HFF-Myc (cell line): Measurements from ENCODE around the gene CIC.

Source experiments
- DNase-seq: peaks from one replicate; pipeline ENCODE4 v3.0.0-alpha.2; 2011; ENCODE audit warnings: low read depth; ENCODE audit errors: extremely low read depth
- H3K4me3 ChIP-seq: replicated peaks from 2 replicates; pipeline ENCODE4 v1.5.1; 2011; ENCODE audit warnings: low read depth, mild to moderate bottlenecking, control low read depth, low read length
- TF ChIP-seq, protein P1 (sequence below): IDR thresholded peaks from 2 replicates; pipeline ENCODE4 v1.5.1; 2012; ENCODE audit warnings: mild to moderate bottlenecking, low read depth, low read length, control low read depth; ENCODE audit errors: missing control alignments

CIC gene

DNA sequence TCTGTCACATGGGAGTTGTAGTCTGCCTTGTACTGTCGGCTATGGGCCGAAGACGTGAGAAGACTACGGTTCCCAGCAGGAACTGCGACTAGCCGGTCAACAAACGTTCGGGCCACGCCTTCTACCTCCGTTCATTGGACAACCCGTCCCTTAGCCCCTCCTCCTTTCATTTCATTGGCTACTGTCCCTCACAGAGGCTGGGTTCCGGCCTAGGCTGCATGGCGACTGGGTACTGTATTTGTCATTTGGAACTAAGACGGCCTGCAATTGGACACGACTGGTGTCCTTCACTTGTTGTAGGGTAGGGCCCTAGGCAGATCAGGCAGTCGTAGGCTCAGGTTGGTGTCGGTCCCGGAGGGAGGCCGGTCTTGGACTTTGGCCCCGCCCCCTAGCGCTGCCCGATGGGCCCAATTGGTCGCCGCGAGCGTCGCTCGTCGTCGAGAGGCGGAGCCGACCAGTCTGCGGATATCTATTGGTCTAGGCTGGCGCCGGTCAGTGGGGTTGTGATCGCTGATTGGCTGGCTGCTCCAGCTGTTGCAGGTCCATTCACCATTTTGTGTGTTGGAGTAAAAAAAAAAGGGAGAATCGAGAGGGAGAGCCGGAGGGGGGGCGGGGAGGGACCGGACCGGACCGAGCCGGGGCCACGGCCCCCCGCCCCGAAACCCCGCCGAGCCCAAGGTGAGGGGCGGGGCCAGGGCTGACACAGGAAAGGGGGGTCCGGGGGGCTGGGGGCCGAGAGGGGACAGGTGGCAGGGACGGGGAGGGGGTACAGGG lies at the start of gene CIC:
TSS of gene CIC (plus strand) at position 549 of the 774 bp plus-strand sequence. CDS start 2,532 bp downstream, outside the sequence.
- peak; percentile 100 for DNase-seq
- H3K4me3 ChIP-seq = peak within 1 kb of the TSS; percentile 69
- TF ChIP-seq, protein P1, sequence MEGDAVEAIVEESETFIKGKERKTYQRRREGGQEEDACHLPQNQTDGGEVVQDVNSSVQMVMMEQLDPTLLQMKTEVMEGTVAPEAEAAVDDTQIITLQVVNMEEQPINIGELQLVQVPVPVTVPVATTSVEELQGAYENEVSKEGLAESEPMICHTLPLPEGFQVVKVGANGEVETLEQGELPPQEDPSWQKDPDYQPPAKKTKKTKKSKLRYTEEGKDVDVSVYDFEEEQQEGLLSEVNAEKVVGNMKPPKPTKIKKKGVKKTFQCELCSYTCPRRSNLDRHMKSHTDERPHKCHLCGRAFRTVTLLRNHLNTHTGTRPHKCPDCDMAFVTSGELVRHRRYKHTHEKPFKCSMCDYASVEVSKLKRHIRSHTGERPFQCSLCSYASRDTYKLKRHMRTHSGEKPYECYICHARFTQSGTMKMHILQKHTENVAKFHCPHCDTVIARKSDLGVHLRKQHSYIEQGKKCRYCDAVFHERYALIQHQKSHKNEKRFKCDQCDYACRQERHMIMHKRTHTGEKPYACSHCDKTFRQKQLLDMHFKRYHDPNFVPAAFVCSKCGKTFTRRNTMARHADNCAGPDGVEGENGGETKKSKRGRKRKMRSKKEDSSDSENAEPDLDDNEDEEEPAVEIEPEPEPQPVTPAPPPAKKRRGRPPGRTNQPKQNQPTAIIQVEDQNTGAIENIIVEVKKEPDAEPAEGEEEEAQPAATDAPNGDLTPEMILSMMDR = no peak

DNA sequence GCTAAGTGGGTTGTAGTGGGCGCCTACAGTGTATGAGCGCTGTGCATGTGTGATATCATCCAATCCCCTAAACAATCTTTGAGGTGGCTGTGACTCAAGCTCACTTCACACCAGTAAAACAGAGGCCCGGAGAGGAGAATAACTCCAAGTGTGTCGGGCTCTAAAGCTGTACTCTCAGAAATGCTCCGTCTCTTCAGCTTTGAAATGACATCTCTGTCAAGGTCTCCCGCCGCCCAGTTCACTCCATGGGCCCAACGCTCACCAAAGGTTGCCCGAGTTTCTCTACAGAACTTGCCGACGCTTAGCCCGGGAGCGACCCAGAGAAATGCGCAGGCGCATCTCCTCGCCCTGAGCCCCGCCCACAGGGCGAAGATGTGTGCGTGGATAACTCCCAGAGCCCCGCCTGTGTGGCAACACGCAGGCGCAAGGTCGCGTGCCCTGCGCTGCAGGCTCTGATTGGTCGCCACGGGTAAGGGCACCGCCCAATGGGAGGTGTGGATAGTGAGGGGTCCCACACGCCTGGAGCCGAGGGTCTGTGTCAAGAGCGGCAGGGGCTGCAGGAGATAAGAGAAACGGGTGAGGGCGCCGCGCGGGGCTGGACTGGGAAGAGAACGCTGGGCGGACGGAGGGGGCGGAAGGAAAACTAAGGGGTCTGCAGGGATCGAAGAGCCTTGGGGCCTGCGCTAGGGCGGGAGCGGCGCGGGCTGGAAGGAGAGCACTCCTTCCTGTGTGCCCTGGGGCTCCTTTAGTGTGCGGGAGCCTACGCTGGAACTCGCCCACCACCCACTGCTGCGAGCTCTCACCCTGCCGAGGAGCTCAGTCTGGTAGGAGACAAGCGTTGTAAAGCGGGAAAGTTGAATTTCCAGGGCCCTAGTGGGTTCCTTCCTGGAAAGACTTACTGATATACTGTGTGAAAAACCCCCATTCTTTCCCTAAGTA lies 49.0 kb upstream of the CIC start, which contains the start of gene ZNF526:
TSS of gene ZNF526 (plus strand) at position 501 of the 939 bp plus-strand sequence. CDS start 4,092 bp downstream, outside the sequence.
- H3K4me3 ChIP-seq = peak within 1 kb of the TSS; percentile 68
- TF ChIP-seq, protein P1 = no peak
- peak; percentile 93 for DNase-seq

DNA sequence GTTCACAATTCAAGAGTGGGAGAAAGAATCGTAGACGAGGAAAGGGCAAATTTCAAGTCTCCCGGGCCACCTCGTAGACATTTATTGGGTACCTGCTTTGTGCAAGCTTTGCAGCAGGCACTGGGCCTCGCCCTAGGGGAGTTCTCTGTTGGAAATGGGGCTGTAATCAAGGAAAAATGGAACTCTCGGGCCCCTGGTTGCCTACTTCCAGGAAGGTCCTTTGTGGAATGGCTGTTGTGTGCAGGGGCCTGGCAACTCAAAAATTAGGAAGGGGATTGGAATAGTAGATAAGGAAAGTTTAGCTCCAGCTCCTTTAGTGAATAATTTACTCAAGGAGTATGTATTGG lies 48.3 kb upstream of the CIC start:
- TF ChIP-seq, protein P1 = no peak
- no peak for DNase-seq
- peak overlapping the region; percentile 68 for H3K4me3 ChIP-seq

DNA sequence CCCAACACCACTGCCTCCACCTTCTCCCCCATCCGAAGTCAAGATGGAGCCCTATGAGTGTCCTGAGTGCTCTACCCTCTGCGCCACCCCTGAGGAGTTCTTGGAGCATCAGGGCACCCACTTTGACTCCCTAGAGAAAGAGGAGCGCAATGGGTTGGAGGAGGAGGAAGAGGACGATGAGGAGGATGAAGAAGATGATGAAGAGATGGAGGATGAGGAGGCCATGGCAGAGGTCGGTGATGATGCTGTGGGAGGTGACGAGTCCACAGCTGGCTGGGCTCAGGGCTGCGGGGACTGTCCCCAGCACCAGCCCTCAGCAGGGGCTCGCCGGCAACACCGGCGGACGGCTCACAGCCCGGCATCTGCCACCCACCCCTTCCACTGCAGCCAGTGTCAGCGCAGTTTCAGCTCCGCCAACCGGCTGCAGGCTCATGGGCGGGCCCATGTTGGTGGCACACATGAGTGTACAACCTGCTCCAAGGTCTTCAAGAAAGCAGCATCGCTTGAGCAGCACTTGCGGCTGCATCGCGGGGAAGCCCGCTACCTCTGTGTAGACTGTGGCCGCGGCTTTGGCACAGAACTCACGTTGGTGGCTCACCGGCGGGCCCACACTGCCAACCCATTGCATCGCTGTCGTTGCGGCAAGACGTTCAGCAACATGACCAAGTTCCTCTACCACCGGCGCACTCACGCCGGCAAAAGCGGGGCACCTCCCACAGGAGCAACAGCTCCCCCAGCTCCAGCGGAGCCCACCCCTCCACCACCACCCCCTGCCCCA lies 43.9 kb upstream of the CIC start:
- no peak for DNase-seq
- H3K4me3 ChIP-seq = no peak overlapping the region
- TF ChIP-seq, protein P1 = no peak

DNA sequence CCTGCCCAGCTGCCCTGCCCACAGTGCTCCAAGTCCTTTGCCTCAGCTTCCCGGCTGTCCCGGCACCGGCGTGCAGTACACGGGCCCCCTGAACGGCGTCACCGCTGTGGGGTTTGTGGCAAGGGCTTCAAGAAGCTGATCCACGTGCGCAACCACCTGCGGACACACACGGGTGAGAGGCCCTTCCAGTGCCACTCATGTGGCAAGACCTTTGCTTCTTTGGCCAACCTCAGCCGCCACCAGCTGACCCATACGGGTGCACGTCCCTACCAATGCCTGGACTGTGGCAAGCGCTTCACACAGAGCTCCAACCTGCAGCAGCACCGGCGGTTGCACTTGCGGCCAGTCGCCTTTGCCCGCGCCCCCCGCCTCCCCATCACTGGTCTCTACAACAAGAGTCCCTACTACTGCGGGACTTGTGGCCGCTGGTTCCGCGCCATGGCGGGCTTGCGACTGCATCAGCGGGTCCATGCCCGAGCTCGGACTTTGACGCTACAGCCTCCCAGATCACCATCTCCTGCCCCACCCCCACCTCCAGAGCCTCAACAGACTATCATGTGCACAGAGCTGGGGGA lies 43.2 kb upstream of the CIC start:
- no peak for DNase-seq
- no peak overlapping the region for H3K4me3 ChIP-seq
- TF ChIP-seq, protein P1 = no peak

DNA sequence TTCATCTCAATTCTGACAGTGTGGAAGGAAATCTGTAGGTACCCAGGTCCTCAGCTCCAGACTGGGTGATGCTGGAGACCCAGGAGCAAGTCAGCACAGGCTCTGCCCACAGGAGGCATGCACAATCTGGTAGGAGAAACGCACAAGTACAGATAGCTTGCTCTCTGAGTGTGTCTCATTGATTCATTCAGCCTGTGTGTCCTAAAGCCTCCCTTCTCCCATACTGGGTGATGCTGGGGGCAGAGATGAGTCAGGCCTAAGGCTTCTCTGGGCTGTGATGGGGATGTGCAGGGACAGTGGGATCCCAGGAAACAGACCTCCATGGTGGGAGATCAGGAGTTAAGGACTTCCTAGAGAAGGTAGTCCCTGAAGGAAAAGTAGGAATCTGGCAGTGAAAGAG lies 42.2 kb upstream of the CIC start:
- no peak for DNase-seq
- no peak overlapping the region for H3K4me3 ChIP-seq
- TF ChIP-seq, protein P1 = no peak
